Ovary (tissue), 9 donors: ENCODE results near the gene MYO1B. TPM values are rescaled to one million over a fixed set of nuclear protein-coding genes. Genes with fewer than 3 reads are reported as not detected.

Experiments used
- DNase-seq, 5 donors: peaks; one replicate each; pipeline ENCODE4 v3.0.0-alpha.2; 2019 to 2020
- H3K27ac ChIP-seq, 2 donors: fragments of 200-600 bp; one replicate each; pipeline versions ENCODE4 v1.5.1 to v1.8.0; 2019 to 2022
- H3K27me3 ChIP-seq: fragments of 200-600 bp; one replicate; pipeline ENCODE4 v1.8.0; 2022
- H3K36me3 ChIP-seq: fragments of 200-600 bp; sonication (generic); one replicate; pipeline ENCODE4 v1.5.1; 2019
- H3K4me1 ChIP-seq: one replicate; pipeline ENCODE4 v1.8.1; 2013; ENCODE audit warnings: mild to moderate bottlenecking, moderate library complexity; ENCODE audit not compliant: insufficient read depth
- H3K4me3 ChIP-seq: fragments of 200-600 bp; sonication (generic); one replicate; pipeline ENCODE4 v1.5.1; 2017
- H3K9me3 ChIP-seq, 2 donors: fragments of 200-600 bp in 1 of 2; sonication (generic) in 1 of 2; one replicate each; pipeline versions ENCODE4 v1.5.1 to v1.8.1; 2013 to 2019; ENCODE audit warnings: mild to moderate bottlenecking in 1 of 2, moderate library complexity in 1 of 2
- CTCF ChIP-seq, 3 donors: fragments of 450-650 bp in 2 of 3; fragments of 200-600 bp in 1 of 3; IDR thresholded peaks; one replicate each; pipeline versions ENCODE4 v1.5.1 to v1.8.0; 2016 to 2022; ENCODE audit warnings: antibody characterized with exemption in 3 of 3, mild to moderate bottlenecking in 1 of 3
- EP300 ChIP-seq: sonication (generic); formaldehyde crosslinking; IDR thresholded peaks from one replicate; pipeline ENCODE4 v1.6.1; 2017; ENCODE audit warnings: antibody characterized with exemption
- POLR2A ChIP-seq: fragments of 450-650 bp; IDR thresholded peaks from one replicate; pipeline ENCODE4 v1.6.1; 2017; ENCODE audit warnings: antibody characterized with exemption, mild to moderate bottlenecking, moderate library complexity
- WGBS, 3 donors: extraction: QIAGEN DNeasy Blood & Tissue Kit in 1 of 3; methylation state at CpG; one replicate each; pipeline versions ENCODE4 v1.1.5 to v1.1.7; 2013 to 2017; 5-methylcytosine and 5-hydroxymethylcytosine counted together
- intact Hi-C, 4 donors: fragments of 100-400 bp; cut with DNase I; formaldehyde crosslinking; loops; one replicate each; pipeline versions ENCODE4 v1.11.0 to v1.15.1; 2022 to 2023
- polyA plus RNA-seq, 2 donors: library from polyadenylated mRNA; stranded (reverse); fragments of 200-250 nt in 1 of 2; fragments of 350-450 nt in 1 of 2; fragmentation: Illumina TruSeq in 1 of 2; extraction: RNeasy Lipid Tissue Mini Kit (QIAGEN cat#74804) in 1 of 2; gene quantifications; one replicate each; pipeline ENCODE4 v1.2.3, GENCODE V29; 2013 to 2014
- total RNA-seq, 7 donors: library from RNA; depleted of rRNA in 2 of 7; stranded (reverse); fragments of >200 nt in 2 of 7; fragmentation: NEBNext Ultra II Directional in 3 of 7; extraction: Animal tissue kit (Norgen Biotek cat#: 25700) in 3 of 7; gene quantifications; one replicate each; pipeline versions ENCODE4 v1.1.0 to v1.2.4, GENCODE V29; 2016 to 2023
- donor health status: DM: no; HTN: no; CAD: no; lungs with moderate emphysema.
- donor health status: DM: no; HTN: no; CAD: no.
- donor health status: Bipolar disorder and iron deficiency.
- donor health status: DM: yes; HTN: yes; CAD: no.
- donor health status: DM: no; HTN: no; CAD: no.
- donor health status: DM: yes; HTN: yes; CAD: no.

Gene MYO1B
- total and polyA plus RNA-seq, 9 donors: 15.8 to 34.7 (median 27.3) TPM

GRCh38 chr2:191417746-191418145 lies 172.5 kb downstream of the MYO1B start:
- no peaks in the 10 kb centered on the region for H3K27me3 ChIP-seq
- no peaks in the 10 kb centered on the region for H3K9me3 ChIP-seq
- TF ChIP-seq EP300 (no peak), CTCF (IDR thresholded peaks at IDR 0.05) (no peak), POLR2A (no peak)
- no peak overlapping the region for H3K4me3 ChIP-seq
- no peaks in the 10 kb centered on the region for H3K4me1 ChIP-seq
- DNase-seq: no peak
- intact Hi-C loops: no loop called here
- H3K27ac ChIP-seq: no peak overlapping the region
- H3K36me3 ChIP-seq: no peaks in the 10 kb centered on the region
- 96 to 99% (median 97%) methylated on average over 7 of the region's 7 CpGs for whole genome bisulfite sequencing, 3 donors

- Histone ChIP-seq H3K27ac (no peak overlapping the region), H3K9me3 (no peaks in the 10 kb centered on the region), H3K4me3 (no peak overlapping the region), H3K36me3 (no peaks in the 10 kb centered on the region), H3K27me3 (no peaks in the 10 kb centered on the region), H3K4me1 (no peaks in the 10 kb centered on the region)
- no peak for TF ChIP-seq POLR2A
- intact Hi-C loops: no loop called here
- 86 to 96% (median 91%) methylated on average over 2 of the region's 2 CpGs for WGBS, 3 donors
- no peak for DNase-seq
Measured at GRCh38 chr2:191421950-191422349, 176.7 kb downstream of the MYO1B start.

GRCh38 chr2:191427031-191427430 lies 181.8 kb downstream of the MYO1B start:
- no peak overlapping the region for H3K4me3 ChIP-seq
- H3K9me3 ChIP-seq: no peaks in the 10 kb centered on the region
- DNase-seq: no peak
- H3K4me1 ChIP-seq: no peaks in the 10 kb centered on the region
- H3K27me3 ChIP-seq: no peaks in the 10 kb centered on the region
- no peaks in the 10 kb centered on the region for H3K36me3 ChIP-seq
- intact Hi-C loops: no loop called here
- TF ChIP-seq CTCF (IDR thresholded peaks at IDR 0.05) (no peak), POLR2A (no peak), EP300 (no peak)
- no peak overlapping the region for H3K27ac ChIP-seq
- 89 to 93% (median 91%) methylated on average over 4 of the region's 4 CpGs for WGBS, 3 donors

GRCh38 chr2:191428141-191428540 lies 182.9 kb downstream of the MYO1B start:
- intact Hi-C loops: no loop called here
- TF ChIP-seq POLR2A (no peak), EP300 (no peak), CTCF (IDR thresholded peaks at IDR 0.05) (no peak)
- H3K9me3 ChIP-seq: no peaks in the 10 kb centered on the region
- WGBS, 3 donors: 81 to 82% (median 82%) methylated on average over 3 of the region's 3 CpGs
- H3K27ac ChIP-seq: no peak overlapping the region
- DNase-seq: no peak
- no peaks in the 10 kb centered on the region for H3K27me3 ChIP-seq
- no peak overlapping the region for H3K4me3 ChIP-seq
- no peaks in the 10 kb centered on the region for H3K36me3 ChIP-seq
- H3K4me1 ChIP-seq: no peaks in the 10 kb centered on the region

GRCh38 chr2:191430476-191430875 lies 185.3 kb downstream of the MYO1B start:
- DNase-seq: no peak
- TF ChIP-seq CTCF (IDR thresholded peaks at IDR 0.05) (no peak), EP300 (no peak), POLR2A (no peak)
- intact Hi-C loops: no loop called here
- H3K9me3 ChIP-seq: no peaks in the 10 kb centered on the region
- no peaks in the 10 kb centered on the region for H3K4me1 ChIP-seq
- no peaks in the 10 kb centered on the region for H3K36me3 ChIP-seq
- WGBS, 3 donors: 80 to 83% (median 81%) methylated on average over 1 of the region's 1 CpG
- no peaks in the 10 kb centered on the region for H3K27me3 ChIP-seq
- no peak overlapping the region for H3K4me3 ChIP-seq
- no peak overlapping the region for H3K27ac ChIP-seq
